Karpas-422 (cell line): Measurements from ENCODE around the gene BTK. TPM values are rescaled to one million over a fixed set of nuclear protein-coding genes. Genes with fewer than 3 reads are reported as not detected.

ENCODE experiments used
- DNase-seq: peaks from one replicate; pipeline ENCODE4 v3.0.0-alpha.2; 2015
- H2AFZ ChIP-seq: fragments of 200-600 bp; sonication (generic); 2 replicates; pipeline ENCODE4 v1.6.1; 2014; ENCODE audit warnings: antibody characterized with exemption, low read length, mixed read lengths
- H3K27ac ChIP-seq: fragments of 200-600 bp; sonication (generic); 2 replicates; pipeline ENCODE4 v1.5.1; 2014; ENCODE audit warnings: mild to moderate bottlenecking, low read length, moderate library complexity
- H3K27me3 ChIP-seq: fragments of 200-600 bp; sonication (generic); 2 replicates; pipeline ENCODE4 v1.6.1; 2014; ENCODE audit warnings: low read length, mixed read lengths
- H3K36me3 ChIP-seq: fragments of 200-600 bp; sonication (generic); 2 replicates; pipeline ENCODE4 v1.6.1; 2014; ENCODE audit warnings: low read length, mixed read lengths; ENCODE audit not compliant: insufficient read depth
- H3K4me1 ChIP-seq: fragments of 200-600 bp; sonication (generic); 2 replicates; pipeline ENCODE4 v1.6.1; 2014; ENCODE audit warnings: mild to moderate bottlenecking, low read length, mixed read lengths
- H3K4me2 ChIP-seq: fragments of 200-600 bp; sonication (generic); 2 replicates; pipeline ENCODE4 v1.6.1; 2014; ENCODE audit warnings: low read length, low read depth, mild to moderate bottlenecking; ENCODE audit not compliant: poor library complexity, severe bottlenecking
- H3K4me3 ChIP-seq: fragments of 200-600 bp; sonication (generic); 2 replicates; pipeline ENCODE4 v1.5.1; 2014; ENCODE audit warnings: mild to moderate bottlenecking, antibody characterized with exemption, low read length, mixed read lengths
- H3K79me2 ChIP-seq: fragments of 200-600 bp; sonication (generic); 2 replicates; pipeline ENCODE4 v1.6.1; 2014; ENCODE audit warnings: mild to moderate bottlenecking, low read length, mixed read lengths
- H3K9ac ChIP-seq: fragments of 200-600 bp; sonication (generic); 2 replicates; pipeline ENCODE4 v1.6.0; 2014; ENCODE audit warnings: low read length
- H3K9me2 ChIP-seq: fragments of 200-600 bp; sonication (generic), shearing (Covaris generic); replicated peaks from 2 replicates; pipeline ENCODE4 v1.6.0; 2014; ENCODE audit warnings: mild to moderate bottlenecking, low read length, moderate library complexity; ENCODE audit not compliant: insufficient read depth
- H3K9me3 ChIP-seq: fragments of 300-700, 200-600 bp; sonication (generic); 2 replicates; pipeline ENCODE4 v1.6.1; 2014; ENCODE audit warnings: low read length, mixed read lengths
- H4K20me1 ChIP-seq: fragments of 200-600 bp; sonication (generic); 2 replicates; pipeline ENCODE4 v1.6.1; 2014; ENCODE audit warnings: mild to moderate bottlenecking, antibody characterized with exemption, low read length, low read depth; ENCODE audit not compliant: insufficient read depth
- total RNA-seq: library from RNA; depleted of rRNA; stranded (reverse); fragments of >200 nt; shearing (Covaris generic); gene quantifications from 2 replicates; pipeline ENCODE4 v1.2.3, GENCODE V29; 2014; ENCODE audit warnings: low replicate concordance

Gene BTK
- total RNA-seq, 1 experiment from 2014 or later = 94.2 TPM

DNA sequence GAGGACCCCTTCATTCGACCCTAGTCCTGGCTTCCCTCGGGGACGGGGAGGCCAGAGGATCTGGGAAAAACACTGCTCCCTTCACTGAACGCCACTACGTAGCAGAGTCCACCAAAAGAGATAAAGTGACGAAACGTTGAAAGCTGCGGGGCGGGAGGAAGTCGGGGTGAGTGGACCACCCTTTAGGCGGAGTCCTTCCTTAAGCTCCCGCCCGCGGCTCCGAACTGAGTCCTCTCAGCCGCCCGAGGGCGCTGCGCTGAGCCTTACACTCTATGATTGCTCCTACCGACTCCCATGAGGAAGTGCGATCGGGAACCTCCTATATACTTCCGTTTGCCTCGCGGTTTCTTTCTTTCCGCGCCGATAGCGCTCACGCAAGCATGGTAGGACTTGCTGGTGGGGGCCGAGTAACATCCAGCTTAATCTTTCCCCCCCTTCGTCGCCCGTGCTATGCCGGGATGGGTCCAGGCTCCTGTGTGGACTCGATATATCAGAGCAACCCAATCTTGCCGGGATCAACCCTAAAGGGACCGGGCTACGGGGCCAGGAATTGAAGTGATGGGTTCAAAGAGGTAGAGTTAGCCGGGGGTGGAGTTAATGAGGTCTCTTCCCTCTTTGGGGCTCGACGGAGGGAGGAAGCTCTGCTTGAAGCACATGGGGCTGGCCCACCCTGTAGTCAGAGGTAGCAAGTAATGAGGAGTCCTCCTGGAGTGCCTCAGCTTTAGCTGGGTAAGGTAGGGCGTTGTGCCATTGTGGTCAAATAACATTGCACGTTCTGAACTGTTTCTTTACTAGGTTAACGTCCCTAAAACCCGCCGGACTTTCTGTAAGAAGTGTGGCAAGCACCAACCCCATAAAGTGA is 4.9 kb upstream of the BTK start, which contains the start of gene RPL36A:
RPL36A (plus strand) TSS at position 348 of the 862 bp plus-strand sequence; CDS start at position 381, 33 bp downstream.
- Histone ChIP-seq H3K4me1 (peaks cover 39% of the 10 kb centered on the region), H3K79me2 (peaks cover 21% of the 10 kb centered on the region), H4K20me1 (no peaks in the 10 kb centered on the region), H3K4me2 (peak within 1 kb of the TSS; percentile 69), H3K27me3 (no peaks in the 10 kb centered on the region), H2AFZ (no peak within 1 kb of the TSS), H3K36me3 (peaks cover 13% of the 10 kb centered on the region), H3K9me2 (no peaks in the 10 kb centered on the region), H3K9ac (peak within 1 kb of the TSS; percentile 87), H3K9me3 (no peaks in the 10 kb centered on the region), H3K27ac (peak within 1 kb of the TSS; percentile 86), H3K4me3 (peak within 1 kb of the TSS; percentile 80)
- peak; percentile 96 for DNase-seq

GRCh38 chrX:101388604-101389003 is 2.6 kb upstream of the BTK start:
- no peaks in the 10 kb centered on the region for H3K9me3 ChIP-seq
- no peaks in the 10 kb centered on the region for H3K9me2 ChIP-seq
- H2AFZ ChIP-seq = no peak overlapping the region
- peaks cover 46% of the 10 kb centered on the region for H3K4me1 ChIP-seq
- no peaks in the 10 kb centered on the region for H4K20me1 ChIP-seq
- H3K4me3 ChIP-seq = no peak overlapping the region
- no peak overlapping the region for H3K9ac ChIP-seq
- H3K4me2 ChIP-seq = peak overlapping the region; percentile 69
- peaks cover 38% of the 10 kb centered on the region for H3K79me2 ChIP-seq
- H3K27me3 ChIP-seq = no peaks in the 10 kb centered on the region
- DNase-seq = no peak
- peaks cover 13% of the 10 kb centered on the region for H3K36me3 ChIP-seq
- no peak overlapping the region for H3K27ac ChIP-seq

GRCh38 chrX:101386542-101386885 is 523 bp upstream of the BTK start:
- no peak for DNase-seq
- H3K9ac ChIP-seq = peak overlapping the region; percentile 81
- peak overlapping the region; percentile 71 for H3K4me3 ChIP-seq
- no peaks in the 10 kb centered on the region for H3K9me2 ChIP-seq
- no peaks in the 10 kb centered on the region for H3K9me3 ChIP-seq
- peaks cover 53% of the 10 kb centered on the region for H3K79me2 ChIP-seq
- H3K4me1 ChIP-seq = peaks cover 44% of the 10 kb centered on the region
- peak overlapping the region; percentile 89 for H3K27ac ChIP-seq
- no peaks in the 10 kb centered on the region for H4K20me1 ChIP-seq
- no peaks in the 10 kb centered on the region for H3K27me3 ChIP-seq
- H3K4me2 ChIP-seq = peak overlapping the region; percentile 74
- H3K36me3 ChIP-seq = peaks cover 9% of the 10 kb centered on the region
- no peak overlapping the region for H2AFZ ChIP-seq

DNA sequence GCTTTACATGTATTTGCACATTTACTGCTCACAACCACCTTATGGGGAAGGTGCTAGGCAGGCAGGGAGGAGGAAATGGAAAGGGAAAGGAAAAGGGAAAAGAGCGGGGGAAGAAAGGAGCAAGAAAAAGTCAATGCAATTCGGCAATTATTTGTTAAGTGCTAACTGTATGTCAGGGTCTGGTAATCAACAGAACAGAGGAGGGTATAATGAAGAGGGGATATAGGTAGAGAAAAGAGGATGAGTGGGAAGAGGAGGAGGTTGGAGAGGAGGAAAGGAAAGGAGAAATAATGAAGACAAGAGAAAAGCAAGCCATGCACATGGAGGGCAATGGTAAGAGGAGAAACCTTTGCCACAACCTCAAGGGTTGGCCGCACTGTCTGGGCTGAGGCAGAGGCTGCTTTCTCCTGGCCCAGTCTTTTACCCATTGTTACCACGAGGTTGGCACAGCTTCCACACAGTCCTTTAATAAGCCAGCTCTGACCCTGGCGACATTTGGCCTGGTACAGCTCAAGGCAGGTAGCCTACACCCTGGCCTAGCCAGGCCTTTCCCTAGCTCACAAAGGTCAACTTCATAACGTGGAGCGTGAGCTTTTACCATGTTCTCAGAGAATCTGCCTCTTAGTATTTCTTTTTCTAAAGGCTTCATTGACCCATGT is 836 bp downstream of the BTK start:
- Histone ChIP-seq H3K4me1 (peaks cover 49% of the 10 kb centered on the region), H3K4me3 (peak overlapping the region; percentile 71)

GRCh38 chrX:101383679-101384205 is 2.2 kb downstream of the BTK start:
- H3K9ac ChIP-seq = peak overlapping the region; percentile 81
- H3K4me3 ChIP-seq = peak overlapping the region; percentile 71; the same call in 1 of the 2 replicates
- no peaks in the 10 kb centered on the region for H3K27me3 ChIP-seq
- H3K27ac ChIP-seq = peak overlapping the region; percentile 89
- peaks cover 57% of the 10 kb centered on the region for H3K79me2 ChIP-seq
- H3K4me2 ChIP-seq = peak overlapping the region; percentile 74
- no peak overlapping the region for H2AFZ ChIP-seq
- 0 out of 2 replicates have a peak, but pooled peaks cover 4% of the 10 kb centered on the region for H3K36me3 ChIP-seq
- H3K4me1 ChIP-seq = peaks cover 41% of the 10 kb centered on the region
- no peaks in the 10 kb centered on the region for H4K20me1 ChIP-seq
- DNase-seq = peak; percentile 87
- H3K9me3 ChIP-seq = no peaks in the 10 kb centered on the region
- H3K9me2 ChIP-seq = no peaks in the 10 kb centered on the region

More for the DNA sequence above, 836 bp downstream of the BTK start:
- no peaks in the 10 kb centered on the region for H3K9me2 ChIP-seq
- peaks cover 54% of the 10 kb centered on the region for H3K79me2 ChIP-seq
- H3K4me2 ChIP-seq = peak overlapping the region; percentile 74
- no peaks in the 10 kb centered on the region for H3K9me3 ChIP-seq
- H3K27ac ChIP-seq = peak overlapping the region; percentile 89
- H2AFZ ChIP-seq = no peak overlapping the region
- peak; percentile 51 for DNase-seq
- peak overlapping the region; percentile 81 for H3K9ac ChIP-seq
- H3K36me3 ChIP-seq = 0 out of 2 replicates have a peak, but pooled peaks cover 4% of the 10 kb centered on the region
- H3K27me3 ChIP-seq = no peaks in the 10 kb centered on the region
- H4K20me1 ChIP-seq = no peaks in the 10 kb centered on the region

DNA sequence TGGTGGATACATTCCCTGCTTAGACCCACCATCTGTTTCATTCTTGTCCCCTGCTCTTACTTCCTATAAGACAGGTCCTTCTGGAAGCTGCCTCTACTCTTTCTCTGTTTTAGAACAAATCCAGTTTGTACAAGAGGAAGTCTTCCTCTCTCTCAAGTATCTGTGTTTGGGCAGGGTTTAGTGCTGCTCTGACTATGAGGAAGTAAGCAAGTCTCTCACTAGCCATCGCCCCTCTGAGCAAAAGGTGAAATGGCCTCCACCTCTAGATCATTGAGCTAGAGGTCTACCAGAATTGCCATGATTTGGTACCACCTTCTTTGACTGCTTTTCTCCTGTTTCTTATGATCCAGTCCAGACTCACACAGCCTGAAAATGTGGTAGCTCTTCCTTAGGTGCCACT is 8.4 kb downstream of the BTK start:
- DNase-seq = peak; percentile 52
- peak overlapping the region; percentile 58 for H3K27ac ChIP-seq
- 0 out of 2 replicates have a peak, but pooled peaks cover 6% of the 10 kb centered on the region for H3K36me3 ChIP-seq
- no peaks in the 10 kb centered on the region for H3K9me3 ChIP-seq
- H3K4me2 ChIP-seq = no peak overlapping the region
- H4K20me1 ChIP-seq = no peaks in the 10 kb centered on the region
- no peaks in the 10 kb centered on the region for H3K9me2 ChIP-seq
- no peak overlapping the region for H3K4me3 ChIP-seq
- H3K4me1 ChIP-seq = peaks cover 42% of the 10 kb centered on the region
- H3K27me3 ChIP-seq = no peaks in the 10 kb centered on the region
- H3K79me2 ChIP-seq = peaks cover 46% of the 10 kb centered on the region
- no peak overlapping the region for H3K9ac ChIP-seq
- H2AFZ ChIP-seq = no peak overlapping the region

DNA sequence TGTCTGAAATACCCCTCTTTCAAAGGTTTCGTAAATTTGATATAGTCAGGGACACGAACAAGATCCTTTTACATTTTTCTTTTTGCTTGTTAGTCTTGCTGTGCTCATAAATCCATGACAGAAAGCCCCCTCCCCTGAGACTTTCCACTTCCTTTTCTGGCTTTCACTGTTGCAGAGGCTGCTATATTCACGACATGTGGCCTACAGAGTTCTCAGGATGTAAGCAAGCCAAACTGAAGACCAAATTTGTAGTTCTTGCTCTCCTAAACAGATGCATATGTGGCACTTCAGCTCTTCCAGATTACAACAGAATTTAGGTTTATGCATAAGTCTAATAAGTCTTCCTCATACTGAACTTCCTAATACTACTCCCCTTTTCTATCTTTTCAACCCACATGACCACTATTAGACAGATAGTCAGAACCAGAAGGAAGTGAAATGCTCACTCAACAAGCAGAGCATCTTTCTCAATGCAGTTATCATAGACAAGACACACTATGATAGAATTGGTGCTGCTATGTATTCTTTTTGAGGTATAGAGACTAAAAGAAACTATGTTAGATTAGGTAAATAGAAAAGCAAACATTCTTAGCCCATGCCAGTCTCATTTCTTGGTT is 15.0 kb downstream of the BTK start:
- peaks cover 22% of the 10 kb centered on the region; the same call in 1 of the 2 replicates for H3K36me3 ChIP-seq
- H3K79me2 ChIP-seq = no peaks in the 10 kb centered on the region
- no peak overlapping the region for H2AFZ ChIP-seq
- H3K27ac ChIP-seq = peak overlapping the region; percentile 86
- H3K9me3 ChIP-seq = no peaks in the 10 kb centered on the region
- H3K4me1 ChIP-seq = peaks cover 45% of the 10 kb centered on the region
- no peaks in the 10 kb centered on the region for H4K20me1 ChIP-seq
- peak overlapping the region; percentile 42 for H3K4me2 ChIP-seq
- DNase-seq = peak; percentile 83
- no peaks in the 10 kb centered on the region for H3K27me3 ChIP-seq
- H3K9ac ChIP-seq = peak overlapping the region; percentile 34
- no peaks in the 10 kb centered on the region for H3K9me2 ChIP-seq
- H3K4me3 ChIP-seq = no peak overlapping the region
